Neuron (in vitro differentiated cells): Measurements from ENCODE around the gene PAX2.

Experiments used
- H2AFZ ChIP-seq: one replicate; pipeline ENCODE4 v1.6.1; 2013; ENCODE audit warnings: low read depth, mild to moderate bottlenecking, inconsistent platforms, low read length, moderate library complexity
- H3K27me3 ChIP-seq: one replicate; pipeline ENCODE4 v1.6.1; 2013; ENCODE audit warnings: low read length; ENCODE audit not compliant: insufficient read depth
- H3K36me3 ChIP-seq: one replicate; pipeline ENCODE4 v1.6.1; 2013; ENCODE audit warnings: low read length; ENCODE audit not compliant: insufficient read depth
- H3K4me1 ChIP-seq: one replicate; pipeline ENCODE4 v1.6.1; 2013; ENCODE audit warnings: low read length; ENCODE audit not compliant: insufficient read depth
- H3K4me3 ChIP-seq: 2 replicates; pipeline ENCODE4 v1.5.1; 2013; ENCODE audit warnings: mild to moderate bottlenecking, low read length, moderate library complexity
- H3K9me3 ChIP-seq: one replicate; pipeline ENCODE4 v1.6.1; 2013; ENCODE audit warnings: low read length

Gene PAX2

GRCh38 chr10:100819424-100819823, 74.0 kb downstream of the PAX2 start:
- peaks cover 65% of the 10 kb centered on the region for H3K27me3 ChIP-seq
- no peak overlapping the region for H3K4me3 ChIP-seq
- H2AFZ ChIP-seq: no peak overlapping the region
- no peaks in the 10 kb centered on the region for H3K4me1 ChIP-seq
- no peaks in the 10 kb centered on the region for H3K9me3 ChIP-seq
- no peaks in the 10 kb centered on the region for H3K36me3 ChIP-seq

- H3K27me3 ChIP-seq: peaks cover 69% of the 10 kb centered on the region
- H3K4me1 ChIP-seq: peaks cover 14% of the 10 kb centered on the region
- no peak overlapping the region for H2AFZ ChIP-seq
- no peaks in the 10 kb centered on the region for H3K36me3 ChIP-seq
- no peaks in the 10 kb centered on the region for H3K9me3 ChIP-seq
- no peak overlapping the region for H3K4me3 ChIP-seq
Measured at GRCh38 chr10:100823194-100823593, 77.8 kb downstream of the PAX2 start.

GRCh38 chr10:100824886-100825285, 79.5 kb downstream of the PAX2 start:
- Histone ChIP-seq H3K4me3 (no peak overlapping the region), H3K36me3 (no peaks in the 10 kb centered on the region), H2AFZ (no peak overlapping the region), H3K27me3 (peaks cover 84% of the 10 kb centered on the region), H3K9me3 (no peaks in the 10 kb centered on the region), H3K4me1 (peaks cover 22% of the 10 kb centered on the region)

- Histone ChIP-seq H3K9me3 (no peaks in the 10 kb centered on the region), H3K27me3 (peaks cover 89% of the 10 kb centered on the region), H2AFZ (no peak overlapping the region), H3K36me3 (no peaks in the 10 kb centered on the region), H3K4me1 (peaks cover 22% of the 10 kb centered on the region), H3K4me3 (no peak overlapping the region)
Measured at GRCh38 chr10:100825325-100825875, 80.0 kb downstream of the PAX2 start.

GRCh38 chr10:100826031-100826651, 80.8 kb downstream of the PAX2 start:
- peaks cover 22% of the 10 kb centered on the region for H3K4me1 ChIP-seq
- no peaks in the 10 kb centered on the region for H3K36me3 ChIP-seq
- H2AFZ ChIP-seq: no peak overlapping the region
- H3K9me3 ChIP-seq: no peaks in the 10 kb centered on the region
- H3K27me3 ChIP-seq: peaks cover 95% of the 10 kb centered on the region
- no peak overlapping the region for H3K4me3 ChIP-seq

- Histone ChIP-seq H2AFZ (no peak overlapping the region), H3K27me3 (peaks cover 96% of the 10 kb centered on the region), H3K36me3 (no peaks in the 10 kb centered on the region), H3K4me3 (no peak overlapping the region), H3K9me3 (no peaks in the 10 kb centered on the region), H3K4me1 (peaks cover 22% of the 10 kb centered on the region)
Measured at GRCh38 chr10:100826661-100826982, 81.2 kb downstream of the PAX2 start.

GRCh38 chr10:100826983-100827818, 81.8 kb downstream of the PAX2 start:
- peaks cover 22% of the 10 kb centered on the region for H3K4me1 ChIP-seq
- peaks cover 98% of the 10 kb centered on the region for H3K27me3 ChIP-seq
- H2AFZ ChIP-seq: no peak overlapping the region
- no peaks in the 10 kb centered on the region for H3K36me3 ChIP-seq
- no peak overlapping the region for H3K4me3 ChIP-seq
- no peaks in the 10 kb centered on the region for H3K9me3 ChIP-seq

GRCh38 chr10:100827819-100828737, 82.7 kb downstream of the PAX2 start:
- Histone ChIP-seq H2AFZ (no peak overlapping the region), H3K36me3 (no peaks in the 10 kb centered on the region), H3K9me3 (no peaks in the 10 kb centered on the region), H3K4me3 (no peak overlapping the region), H3K4me1 (peaks cover 22% of the 10 kb centered on the region), H3K27me3 (peaks cover 98% of the 10 kb centered on the region)

GRCh38 chr10:100828738-100829096, 83.3 kb downstream of the PAX2 start:
- Histone ChIP-seq H3K4me3 (no peak overlapping the region), H3K9me3 (no peaks in the 10 kb centered on the region), H3K27me3 (peaks cover 98% of the 10 kb centered on the region), H3K36me3 (no peaks in the 10 kb centered on the region), H2AFZ (no peak overlapping the region), H3K4me1 (peaks cover 22% of the 10 kb centered on the region)

GRCh38 chr10:100829097-100829870, 83.9 kb downstream of the PAX2 start:
- peaks cover 22% of the 10 kb centered on the region for H3K4me1 ChIP-seq
- H3K27me3 ChIP-seq: peaks cover 96% of the 10 kb centered on the region
- no peaks in the 10 kb centered on the region for H3K36me3 ChIP-seq
- H3K9me3 ChIP-seq: no peaks in the 10 kb centered on the region
- H2AFZ ChIP-seq: no peak overlapping the region
- H3K4me3 ChIP-seq: no peak overlapping the region

GRCh38 chr10:100829933-100830727, 84.7 kb downstream of the PAX2 start:
- Histone ChIP-seq H3K4me1 (peaks cover 22% of the 10 kb centered on the region), H3K27me3 (peaks cover 96% of the 10 kb centered on the region), H3K4me3 (no peak overlapping the region), H3K36me3 (no peaks in the 10 kb centered on the region), H2AFZ (no peak overlapping the region), H3K9me3 (no peaks in the 10 kb centered on the region)

- Histone ChIP-seq H3K27me3 (peaks cover 96% of the 10 kb centered on the region), H3K36me3 (no peaks in the 10 kb centered on the region), H3K4me1 (peaks cover 22% of the 10 kb centered on the region), H2AFZ (no peak overlapping the region), H3K4me3 (no peak overlapping the region), H3K9me3 (no peaks in the 10 kb centered on the region)
Measured at GRCh38 chr10:100830728-100831111, 85.3 kb downstream of the PAX2 start.
